Hematopoietic multipotent progenitor cell treated with erythropoietin and hydrocortisone succinate and interleukin-3 and kit ligand, for 4 days (in vitro differentiated cells): ENCODE measurements around the gene SLC25A22.

Experiments used
- DNase-seq: peaks from one replicate; pipeline ENCODE4 v3.0.0-alpha.2; 2015

The SLC25A22 gene

DNA sequence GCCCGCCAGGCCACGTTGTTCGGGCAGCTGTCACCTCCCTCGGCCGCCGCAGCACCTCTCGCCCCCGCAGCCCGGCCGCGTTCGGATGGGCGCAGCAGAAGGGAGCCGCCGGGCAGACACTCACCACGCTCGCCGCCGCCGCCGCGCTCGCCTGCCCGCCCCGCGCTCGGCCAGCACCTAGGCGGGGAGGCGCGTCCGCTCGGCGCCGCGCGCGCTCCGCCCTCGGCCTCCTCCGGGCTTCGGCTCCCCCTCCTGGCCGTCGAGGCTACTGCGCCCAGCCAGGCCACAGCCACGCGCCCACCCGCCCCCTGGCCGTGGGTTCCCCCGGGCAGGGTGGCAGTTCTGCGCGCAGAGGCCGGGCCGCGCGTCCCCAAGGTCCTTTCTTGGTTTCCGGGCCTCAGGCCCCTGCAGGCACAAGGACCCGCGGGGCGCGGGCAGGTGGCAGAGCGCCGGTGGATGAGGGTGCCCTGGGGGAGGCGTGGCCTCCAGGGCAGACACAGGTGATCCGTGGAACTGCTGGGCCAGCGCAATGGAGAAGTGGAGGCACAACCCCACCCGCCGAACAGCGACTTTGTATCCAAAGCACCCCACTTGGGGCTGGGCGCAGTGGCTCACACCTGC lies at the start of gene SLC25A22:
SLC25A22 (minus strand) TSS at position 189 of the 621 bp plus-strand sequence. CDS start 3,275 bp downstream, outside the sequence.
- DNase-seq, result peak; percentile 92

DNA sequence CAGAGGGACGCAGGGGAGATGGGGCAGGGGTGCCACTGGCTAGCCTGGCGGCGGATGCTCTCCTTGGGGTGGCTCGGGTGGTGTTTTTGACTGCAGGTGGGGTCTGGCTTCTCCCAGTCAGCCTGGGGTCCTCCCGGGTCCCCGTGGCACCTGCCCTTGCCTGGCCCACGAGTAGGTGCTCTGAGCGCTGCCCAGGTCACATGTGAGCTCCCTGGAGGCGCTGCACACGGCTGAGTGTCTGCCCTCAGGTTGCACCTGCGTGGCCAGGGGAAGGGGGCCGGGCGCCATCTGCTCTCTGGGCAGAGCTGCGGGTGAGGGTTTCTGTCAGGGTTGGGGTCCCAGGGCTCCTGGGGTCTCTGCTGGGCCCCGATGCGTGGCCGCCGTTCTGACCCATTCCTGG lies 49.8 kb upstream of the SLC25A22 start:
- no peak for DNase-seq

DNA sequence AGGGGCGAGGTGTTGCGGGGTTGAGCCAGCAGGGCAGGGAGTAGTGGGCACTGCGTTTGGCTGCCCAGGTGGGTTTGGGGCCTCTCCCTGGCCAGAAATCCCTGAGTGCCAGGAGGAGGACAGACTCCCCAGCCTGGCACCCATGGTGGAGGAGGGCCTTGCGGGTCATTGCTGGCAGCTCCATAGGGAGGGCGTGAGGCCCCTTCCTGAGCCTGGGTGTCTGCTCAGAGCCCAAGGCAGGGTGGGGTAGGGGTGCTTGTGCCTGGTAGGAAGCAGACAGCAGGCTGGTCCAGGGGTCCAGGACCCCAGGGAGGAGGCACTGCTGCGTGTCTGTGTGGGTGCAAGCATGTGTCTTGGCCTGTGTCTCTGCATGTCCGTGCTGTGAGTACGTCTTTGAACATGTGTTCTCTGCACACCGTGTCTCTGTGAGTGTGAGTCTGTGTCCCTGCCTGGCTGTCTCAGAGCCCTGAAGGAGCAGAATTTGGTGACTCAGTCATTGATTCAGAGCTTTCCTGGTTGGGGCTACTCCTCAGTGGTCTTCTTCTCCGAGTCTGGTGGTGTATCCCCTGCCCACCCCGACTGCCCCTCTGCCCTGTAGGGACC lies 48.5 kb upstream of the SLC25A22 start:
- DNase-seq, result no peak

DNA sequence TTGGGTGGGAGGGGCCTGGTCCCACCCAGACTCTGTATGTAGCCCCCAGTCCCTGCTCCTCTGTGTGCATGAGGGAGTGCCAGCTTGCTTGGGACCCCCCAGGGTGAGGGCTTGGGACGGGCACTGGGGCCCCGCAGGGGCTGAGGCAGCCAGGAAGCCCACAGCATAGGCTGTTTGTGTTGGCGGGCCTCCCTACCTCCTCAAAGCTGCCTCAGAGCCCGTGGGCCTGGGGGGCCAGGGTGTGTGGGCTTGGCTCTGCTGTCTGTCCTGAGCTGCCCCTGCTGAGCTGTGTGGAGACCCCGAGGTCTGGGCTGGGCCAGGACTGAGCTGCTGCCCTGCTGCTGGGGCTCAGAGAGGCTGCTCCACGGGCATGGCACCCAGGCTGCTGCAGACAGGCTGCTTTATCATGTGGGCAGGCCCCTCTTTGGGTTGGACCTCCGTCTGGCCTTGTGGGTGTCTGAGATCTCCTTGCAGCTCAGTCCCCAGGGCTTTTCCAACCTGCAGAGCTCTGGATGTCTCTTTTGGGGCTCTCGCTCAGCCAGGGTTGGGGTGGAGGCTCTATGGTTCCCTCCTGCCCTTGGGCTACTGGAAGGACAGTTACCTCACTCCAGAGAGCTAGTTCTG lies 47.9 kb upstream of the SLC25A22 start:
- peak; percentile 68 for DNase-seq

DNA sequence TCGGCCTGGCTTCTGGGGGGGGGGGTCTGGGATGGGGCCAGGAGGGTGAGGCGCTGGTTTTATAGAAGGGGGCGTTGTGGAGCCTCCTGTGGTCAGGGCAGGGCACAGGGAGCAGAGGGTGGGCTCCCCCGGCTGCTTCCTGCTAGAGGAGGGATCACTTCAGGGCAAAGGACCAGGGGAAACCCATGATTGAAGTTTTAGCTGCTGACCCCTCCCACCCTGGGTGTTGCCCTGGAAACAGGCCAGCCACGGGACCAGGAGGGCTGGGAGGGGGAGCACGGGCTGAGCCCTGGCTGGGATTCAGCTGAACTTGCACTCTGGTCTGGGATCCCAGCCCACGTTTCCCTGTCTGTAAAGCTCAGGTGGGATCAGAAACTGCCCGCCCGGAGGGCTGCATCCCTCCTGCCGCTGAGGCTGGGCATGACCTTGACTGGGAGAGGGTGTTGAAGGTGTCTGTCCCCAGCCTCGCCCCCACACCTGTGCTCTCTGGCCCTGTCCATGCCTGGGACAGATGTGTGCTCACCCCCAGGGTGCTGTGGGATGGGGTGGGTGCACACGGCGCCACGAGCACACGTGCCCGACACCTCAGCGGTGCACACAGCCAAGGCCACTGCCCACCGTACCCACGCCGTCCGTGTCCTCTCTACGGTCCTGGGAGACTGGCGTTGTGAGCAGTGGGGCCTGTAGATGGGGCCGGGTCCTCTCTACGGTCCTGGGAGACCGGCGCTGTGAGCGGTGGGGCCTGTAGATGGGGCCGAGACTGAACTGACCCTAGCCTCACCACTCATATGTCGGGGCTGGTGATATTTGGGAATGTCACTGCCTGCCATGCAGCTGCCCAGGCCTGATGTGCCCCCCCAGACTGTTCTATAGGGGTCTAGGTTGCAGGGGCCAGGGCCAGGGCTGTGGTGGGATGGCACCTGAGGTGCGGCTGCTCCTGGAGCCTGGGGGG lies 46.9 kb upstream of the SLC25A22 start:
- peak; percentile 95 for DNase-seq

DNA sequence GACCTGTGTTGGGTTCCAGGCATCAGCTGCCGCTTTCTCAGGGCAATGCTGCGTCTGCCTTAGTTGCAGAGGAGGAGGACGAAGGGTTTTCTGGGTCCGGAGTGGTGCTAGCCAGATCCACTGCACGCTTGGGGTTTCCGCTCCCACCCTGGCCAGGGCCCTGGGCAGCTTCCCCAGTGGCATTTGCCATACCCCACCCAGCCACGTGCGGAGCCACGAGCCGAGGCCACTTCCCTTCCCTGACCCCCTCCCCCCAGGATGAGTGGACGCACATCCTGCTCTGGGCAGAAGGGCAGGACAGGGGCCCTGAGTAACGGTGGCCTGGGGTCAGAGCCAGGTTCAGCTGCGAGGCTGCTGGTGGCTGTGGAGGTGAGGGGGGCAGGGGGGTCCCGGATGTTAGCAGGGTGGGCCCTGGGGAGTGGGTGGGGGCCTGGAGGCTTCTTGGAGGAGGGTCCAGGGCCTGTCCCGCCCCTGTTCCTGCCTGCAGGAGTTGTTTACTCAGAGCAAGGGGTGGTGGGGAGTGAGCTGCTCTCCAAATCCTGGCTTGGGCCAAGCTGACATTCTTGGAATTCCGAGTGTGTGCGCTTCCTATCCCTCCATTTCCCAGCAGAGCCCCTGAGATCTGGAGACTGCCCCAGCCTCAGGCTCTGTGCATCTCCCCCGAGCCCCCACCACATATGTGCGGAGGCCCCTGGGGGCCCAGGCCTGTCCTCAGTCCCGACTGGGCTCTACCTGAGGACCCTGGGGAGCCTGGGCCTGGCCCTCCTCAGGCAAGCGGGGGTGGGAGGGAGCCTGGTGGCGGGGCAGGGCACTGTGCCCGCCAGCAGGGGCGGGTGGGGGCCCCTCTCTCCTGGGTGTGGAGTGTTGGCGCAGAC lies 46.0 kb upstream of the SLC25A22 start:
- peak; percentile 68 for DNase-seq

DNA sequence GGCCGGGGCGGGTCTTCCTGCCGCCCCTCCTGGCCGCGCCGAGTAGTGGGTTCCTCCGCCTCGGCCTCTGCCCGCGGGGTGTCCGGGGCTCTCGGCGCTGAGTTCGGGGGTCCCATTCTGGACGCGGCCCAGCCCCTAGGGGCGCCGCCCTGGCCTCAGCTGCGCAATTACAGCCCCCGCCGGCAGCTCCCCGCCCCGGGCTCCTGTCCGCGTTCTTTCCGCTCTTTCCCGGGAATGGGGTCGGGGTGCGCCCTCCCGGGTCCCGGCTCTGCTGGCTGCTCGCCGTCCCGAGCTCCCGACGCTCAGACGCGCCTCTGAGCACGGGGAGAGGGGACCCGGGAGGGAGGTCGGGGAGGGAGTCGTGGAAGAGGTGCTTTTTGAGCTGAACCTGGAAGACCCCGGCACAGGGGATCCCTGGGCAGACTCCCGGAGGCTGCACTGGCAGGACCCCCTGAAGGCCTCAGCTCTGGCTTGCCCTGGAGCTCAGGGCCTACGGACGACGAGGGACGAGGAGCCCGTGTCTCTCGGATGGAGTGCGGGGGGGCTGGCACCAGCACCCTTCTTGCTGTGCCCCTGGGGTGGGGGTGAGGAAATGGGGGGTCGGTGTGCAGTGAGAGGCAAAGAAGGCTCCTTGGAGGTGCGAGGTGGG lies 45.1 kb upstream of the SLC25A22 start:
- DNase-seq, result no peak

DNA sequence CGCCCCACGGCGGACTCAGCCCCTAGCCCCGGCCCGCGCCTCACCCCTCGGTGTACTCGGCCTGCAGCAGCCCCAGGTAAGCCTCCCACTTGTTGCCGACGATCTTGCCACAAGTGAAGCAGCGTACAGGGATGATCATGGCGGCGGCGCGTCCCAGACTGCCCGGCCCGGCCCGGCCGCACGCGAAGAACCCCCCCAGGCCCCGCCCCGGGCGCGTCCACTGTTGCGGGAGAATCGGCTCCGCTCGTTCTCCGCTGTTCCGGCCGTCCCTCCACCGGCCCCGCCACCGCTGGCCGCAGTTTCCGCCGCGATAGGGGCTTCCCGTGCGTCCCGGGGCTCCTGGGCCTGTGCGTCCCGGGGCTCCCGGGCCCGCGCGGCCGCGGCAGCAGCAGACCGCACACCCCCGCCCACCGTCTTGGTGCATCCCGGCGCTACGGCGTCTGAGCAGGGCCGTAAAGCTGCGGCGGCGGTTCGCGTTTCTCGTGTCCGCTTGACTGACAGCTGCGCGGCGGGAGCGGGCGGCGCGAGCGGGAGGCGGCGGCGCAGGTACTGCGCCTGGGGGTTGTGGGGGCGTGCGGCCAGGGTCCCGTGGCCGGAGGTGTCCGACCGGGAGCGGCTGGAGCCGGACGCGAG lies 44.4 kb upstream of the SLC25A22 start, which contains the start of the genes POLR2L and TSPAN4:
POLR2L (minus strand) TSS at position 160 of the 633 bp plus-strand sequence; CDS start at position 139, 21 bp downstream.
TSPAN4 (plus strand) TSS at position 483 of the 633 bp plus-strand sequence. CDS start 7,453 bp downstream, outside the sequence.
- peak; percentile 95 for DNase-seq

DNA sequence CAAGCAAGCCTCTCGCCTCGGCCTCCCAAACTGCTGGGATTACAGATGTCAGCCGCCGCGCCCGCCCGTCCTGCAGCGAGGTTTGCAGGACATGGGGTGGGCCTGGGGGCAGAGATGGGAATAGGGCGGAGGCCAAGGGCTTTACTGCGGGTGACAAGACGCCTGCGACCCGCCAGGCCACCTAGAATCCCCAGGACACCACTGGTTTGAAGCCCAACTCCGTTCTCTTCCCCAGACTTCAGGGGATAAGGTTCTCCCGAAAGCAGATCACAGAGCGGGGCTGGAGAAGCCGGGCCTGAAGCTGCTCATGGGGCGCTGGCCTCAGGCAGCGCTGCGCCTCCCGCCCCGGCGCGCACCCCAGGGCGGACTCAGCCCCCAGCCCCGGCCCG lies 43.9 kb upstream of the SLC25A22 start:
- peak; percentile 53 for DNase-seq

DNA sequence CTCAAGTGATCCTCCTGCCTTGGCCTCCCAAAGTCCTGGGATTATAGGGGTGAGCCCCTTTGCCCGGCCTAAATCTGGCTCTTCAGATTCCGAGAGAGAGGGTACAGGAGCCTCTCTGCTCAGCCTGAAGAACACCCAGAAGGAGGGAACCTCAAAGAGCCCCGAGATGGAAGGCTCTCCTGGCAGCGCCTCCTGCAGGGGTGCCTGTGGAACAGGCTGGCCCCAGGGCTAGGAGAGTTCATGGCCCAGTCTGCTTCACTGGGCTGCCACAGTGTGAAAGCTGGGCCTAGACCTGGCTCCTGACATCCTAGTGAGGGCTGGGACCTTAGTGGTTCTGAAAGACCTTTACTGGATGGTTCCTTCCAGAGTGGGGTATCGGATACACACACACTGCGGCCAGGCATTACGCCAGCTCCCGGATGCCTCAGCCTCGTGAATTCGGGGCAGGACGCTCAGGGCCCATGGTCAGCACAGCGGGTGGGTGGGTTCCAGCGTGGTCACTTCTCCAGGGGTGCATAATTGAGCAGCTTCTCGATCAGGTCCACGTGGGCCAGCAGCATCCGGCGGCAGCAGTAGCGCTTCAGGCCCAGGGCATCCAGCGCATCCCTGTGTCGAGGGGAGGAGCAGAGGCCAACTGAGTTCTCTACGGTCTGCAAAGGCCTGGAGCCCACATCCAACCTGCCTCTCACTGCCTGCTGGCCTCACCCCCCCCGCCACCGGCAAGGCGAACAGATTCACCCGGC lies 42.0 kb upstream of the SLC25A22 start:
- peak; percentile 52 for DNase-seq

DNA sequence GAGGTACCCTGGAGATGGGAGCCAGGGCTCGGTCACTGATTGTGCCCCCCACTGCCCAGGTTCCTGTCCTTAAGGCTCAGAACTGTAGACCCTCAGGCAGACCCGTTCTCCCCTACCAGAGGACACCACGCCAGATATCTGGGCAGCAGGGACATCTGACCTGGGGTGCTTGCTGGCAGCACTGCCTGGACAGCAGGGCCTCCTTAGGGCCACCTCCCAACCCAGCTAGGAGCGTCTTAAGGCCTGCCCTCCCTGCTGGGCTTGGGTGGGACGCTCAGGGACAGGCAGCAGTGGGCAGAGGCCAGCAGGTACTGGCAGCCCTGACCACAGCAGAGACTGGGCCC lies 41.2 kb upstream of the SLC25A22 start:
- no peak for DNase-seq

DNA sequence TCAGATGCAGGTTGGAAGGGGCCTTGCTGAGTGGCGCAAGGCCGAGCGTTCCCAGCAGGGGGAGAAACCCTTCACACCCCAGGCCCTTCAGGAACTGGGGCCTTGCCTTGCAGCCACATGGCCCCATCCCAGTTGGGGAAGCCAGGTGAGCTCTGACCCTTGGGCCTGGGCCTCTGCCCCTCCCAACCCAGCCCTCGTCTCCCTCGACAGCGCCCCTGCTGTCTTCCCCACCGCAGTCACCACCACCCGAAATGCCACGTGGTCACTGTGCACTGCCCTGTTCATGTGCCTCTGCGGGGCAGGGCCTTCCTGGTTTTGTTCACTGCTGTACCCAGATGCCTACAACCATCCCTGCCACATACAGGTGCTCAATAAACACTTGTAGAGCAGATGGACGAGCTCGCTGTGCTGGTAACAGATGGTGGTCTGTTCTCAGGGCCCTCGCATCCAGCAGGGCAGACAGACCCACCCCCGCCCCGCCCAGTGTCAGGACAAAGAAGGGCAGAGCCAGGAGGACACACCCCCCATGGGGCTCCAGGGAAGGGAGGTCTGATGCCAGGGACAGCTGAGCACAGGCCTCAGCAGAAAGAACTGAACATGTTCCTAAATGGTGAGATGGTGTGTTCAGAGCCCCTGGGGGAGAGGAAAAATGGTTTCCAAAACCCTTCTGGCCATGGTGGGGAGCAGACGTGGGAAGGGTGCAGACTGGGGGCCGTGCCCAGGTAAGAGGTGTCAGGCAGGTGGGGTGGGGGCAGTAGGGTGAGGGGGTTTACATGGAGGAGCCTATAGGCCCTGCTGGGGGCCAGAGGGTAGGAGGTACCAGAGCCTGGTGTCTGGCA lies 40.6 kb upstream of the SLC25A22 start:
- no peak for DNase-seq

DNA sequence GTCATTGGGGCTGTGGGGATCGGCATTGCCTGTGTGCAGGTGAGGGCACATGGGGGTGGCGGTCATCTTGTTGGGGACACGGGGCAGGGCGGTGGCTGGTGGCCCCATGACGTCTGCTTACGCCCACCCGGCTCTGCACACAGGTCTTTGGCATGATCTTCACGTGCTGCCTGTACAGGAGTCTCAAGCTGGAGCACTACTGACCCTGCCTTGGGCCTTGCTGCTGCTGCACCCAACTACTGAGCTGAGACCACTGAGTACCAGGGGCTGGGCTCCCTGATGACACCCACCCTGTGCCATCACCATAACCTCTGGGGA lies 39.9 kb upstream of the SLC25A22 start:
- DNase-seq, result no peak

DNA sequence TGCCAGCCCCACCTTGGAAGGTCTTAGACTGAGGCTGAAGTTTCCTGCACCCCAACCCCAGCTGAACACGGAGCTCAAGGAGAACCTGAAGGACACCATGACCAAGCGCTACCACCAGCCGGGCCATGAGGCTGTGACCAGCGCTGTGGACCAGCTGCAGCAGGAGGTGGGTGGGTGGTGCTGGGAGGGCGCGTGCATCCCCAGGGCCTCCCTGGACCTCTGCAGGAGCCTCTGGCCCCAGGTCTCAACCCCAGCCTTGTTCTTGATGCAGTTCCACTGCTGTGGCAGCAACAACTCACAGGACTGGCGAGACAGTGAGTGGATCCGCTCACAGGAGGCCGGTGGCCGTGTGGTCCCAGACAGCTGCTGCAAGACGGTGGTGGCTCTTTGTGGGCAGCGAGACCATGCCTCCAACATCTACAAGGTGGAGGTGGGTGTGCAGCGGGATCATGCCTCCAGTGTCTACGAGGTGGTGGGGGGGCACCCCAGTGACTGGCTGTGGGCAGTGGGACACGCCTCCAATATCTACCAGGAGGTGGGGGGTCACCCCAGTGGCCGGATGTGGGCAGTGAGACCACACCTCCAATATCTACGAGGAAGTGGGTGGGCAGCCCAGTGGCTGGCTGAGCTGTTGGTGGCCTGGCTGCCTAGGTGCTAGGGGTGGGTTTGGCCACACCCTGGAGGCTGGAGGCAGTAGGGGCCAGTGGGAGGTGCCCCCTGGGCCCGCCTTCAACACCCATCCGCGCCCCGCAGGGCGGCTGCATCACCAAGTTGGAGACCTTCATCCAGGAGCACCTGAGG lies 39.3 kb upstream of the SLC25A22 start:
- peak; percentile 77 for DNase-seq

DNA sequence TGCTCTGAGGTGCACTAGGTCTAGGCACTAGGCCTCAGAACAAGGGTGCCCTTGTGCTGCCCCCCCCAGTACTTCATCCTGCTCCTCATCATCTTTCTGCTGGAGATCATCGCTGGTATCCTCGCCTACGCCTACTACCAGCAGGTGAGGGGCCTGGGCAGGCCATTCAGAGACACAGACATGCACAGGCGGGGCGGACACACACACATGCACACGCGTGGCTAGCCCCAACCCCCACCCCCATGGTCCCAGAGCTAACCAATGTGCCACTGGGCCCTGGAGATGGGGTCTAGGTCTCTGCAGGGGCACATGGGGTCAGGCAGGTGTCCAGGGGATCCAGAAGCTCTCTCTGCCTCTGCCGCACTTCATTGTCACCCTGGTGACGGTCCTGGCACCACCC lies 38.6 kb upstream of the SLC25A22 start:
- no peak for DNase-seq

DNA sequence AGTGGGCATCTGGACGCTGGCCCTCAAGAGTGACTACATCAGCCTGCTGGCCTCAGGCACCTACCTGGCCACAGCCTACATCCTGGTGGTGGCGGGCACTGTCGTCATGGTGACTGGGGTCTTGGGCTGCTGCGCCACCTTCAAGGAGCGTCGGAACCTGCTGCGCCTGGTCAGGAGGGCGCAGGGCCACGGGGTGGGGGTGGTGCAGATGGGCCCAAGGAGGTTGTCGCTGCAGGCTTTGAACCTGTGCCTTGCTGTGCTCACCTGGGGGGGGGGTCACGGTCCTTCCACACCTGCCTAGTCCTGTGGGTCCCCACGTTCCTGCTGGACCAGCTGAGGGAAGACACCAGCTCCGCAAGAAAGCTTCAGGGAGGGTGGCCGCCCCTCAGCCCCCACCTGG lies 38.2 kb upstream of the SLC25A22 start:
- no peak for DNase-seq

DNA sequence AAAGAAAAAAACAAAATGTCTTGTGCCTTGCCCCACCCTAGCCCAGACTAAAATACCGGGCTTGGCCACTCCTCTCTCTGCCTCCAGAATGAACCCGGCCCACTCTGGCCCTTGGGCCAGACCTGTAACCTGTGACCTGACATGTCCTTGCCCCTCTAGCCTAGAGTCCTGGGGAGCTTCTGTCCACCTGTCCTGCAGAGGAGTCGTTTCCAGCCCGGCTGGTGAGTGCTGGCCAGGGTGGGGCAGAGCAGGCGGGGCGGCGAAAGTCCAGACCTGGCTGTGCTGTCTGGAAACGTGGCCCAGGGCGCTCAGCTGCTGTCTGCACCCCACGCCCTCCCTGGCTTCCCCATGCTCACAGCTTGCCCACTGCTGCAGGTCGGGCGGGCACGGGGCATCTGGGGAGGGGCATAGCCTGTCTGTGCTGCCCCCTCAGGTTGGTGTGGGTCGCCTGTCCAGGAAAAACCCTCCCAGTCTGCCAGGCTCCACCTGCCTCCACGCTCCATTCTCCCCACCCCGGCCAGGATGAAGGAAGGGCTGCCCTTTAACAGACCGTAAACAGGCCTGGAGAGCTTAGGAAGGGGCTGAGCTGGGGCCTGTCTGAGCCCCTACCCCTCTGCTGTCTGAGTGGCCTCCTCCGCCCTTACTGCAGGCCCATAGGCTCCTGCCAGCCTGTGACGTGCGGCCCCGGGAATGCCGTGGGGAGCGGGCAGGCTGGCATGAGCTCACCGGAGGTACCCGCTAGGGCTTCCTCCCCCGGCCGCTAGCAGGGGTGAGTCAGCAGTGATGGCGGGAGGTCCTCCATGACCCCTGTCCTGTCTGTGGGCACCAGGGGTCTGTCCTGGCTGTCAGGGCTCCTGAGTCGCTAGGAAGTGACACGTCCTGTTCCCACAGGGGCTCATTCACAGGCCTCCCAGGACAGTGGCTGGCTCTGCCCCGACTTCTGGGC lies 36.6 kb upstream of the SLC25A22 start:
- peak; percentile 68 for DNase-seq
